PFSK-1 (cell line): ENCODE results near the gene ACOXL.

ENCODE experiments used
- FOXP2 ChIP-seq: optimal IDR thresholded peaks from 2 replicates; pipeline ENCODE3; 2011; ENCODE audit warnings: borderline replicate concordance, control low read depth, inconsistent platforms; ENCODE audit not compliant: insufficient read depth; ENCODE audit errors: extremely low read length, extremely low read depth
- POLR2AphosphoS5 ChIP-seq: IDR thresholded peaks from 2 replicates; pipeline ENCODE4 v1.6.1; 2012; ENCODE audit warnings: low read depth, mild to moderate bottlenecking, control low read depth, low read length, moderate library complexity
- SIN3A ChIP-seq: IDR thresholded peaks from 2 replicates; pipeline ENCODE4 v1.6.1; 2012; ENCODE audit warnings: mild to moderate bottlenecking, low read length, moderate library complexity, borderline replicate concordance; ENCODE audit not compliant: insufficient read depth
- TAF1 ChIP-seq: IDR thresholded peaks from 2 replicates; pipeline ENCODE4 v1.6.1; 2012; ENCODE audit warnings: low read length, control low read depth, borderline replicate concordance; ENCODE audit not compliant: insufficient read depth
- TF ChIP-seq, protein P1 (sequence below), 2 experiments: IDR thresholded peaks; 2 replicates each; pipeline versions ENCODE4 v1.6.1 to v1.8.0; 2011 to 2012; ENCODE audit warnings: low read depth in 2 of 2, low read length in 2 of 2, control low read depth in 1 of 2, inconsistent platforms in 1 of 2, mild to moderate bottlenecking in 1 of 2, moderate library complexity in 1 of 2; ENCODE audit not compliant: insufficient read depth in 1 of 2

ACOXL gene

GRCh38 chr2:110718382-110718781 is 14.0 kb upstream of the ACOXL start:
- TF ChIP-seq FOXP2, result no peak
- TF ChIP-seq, protein P1, sequence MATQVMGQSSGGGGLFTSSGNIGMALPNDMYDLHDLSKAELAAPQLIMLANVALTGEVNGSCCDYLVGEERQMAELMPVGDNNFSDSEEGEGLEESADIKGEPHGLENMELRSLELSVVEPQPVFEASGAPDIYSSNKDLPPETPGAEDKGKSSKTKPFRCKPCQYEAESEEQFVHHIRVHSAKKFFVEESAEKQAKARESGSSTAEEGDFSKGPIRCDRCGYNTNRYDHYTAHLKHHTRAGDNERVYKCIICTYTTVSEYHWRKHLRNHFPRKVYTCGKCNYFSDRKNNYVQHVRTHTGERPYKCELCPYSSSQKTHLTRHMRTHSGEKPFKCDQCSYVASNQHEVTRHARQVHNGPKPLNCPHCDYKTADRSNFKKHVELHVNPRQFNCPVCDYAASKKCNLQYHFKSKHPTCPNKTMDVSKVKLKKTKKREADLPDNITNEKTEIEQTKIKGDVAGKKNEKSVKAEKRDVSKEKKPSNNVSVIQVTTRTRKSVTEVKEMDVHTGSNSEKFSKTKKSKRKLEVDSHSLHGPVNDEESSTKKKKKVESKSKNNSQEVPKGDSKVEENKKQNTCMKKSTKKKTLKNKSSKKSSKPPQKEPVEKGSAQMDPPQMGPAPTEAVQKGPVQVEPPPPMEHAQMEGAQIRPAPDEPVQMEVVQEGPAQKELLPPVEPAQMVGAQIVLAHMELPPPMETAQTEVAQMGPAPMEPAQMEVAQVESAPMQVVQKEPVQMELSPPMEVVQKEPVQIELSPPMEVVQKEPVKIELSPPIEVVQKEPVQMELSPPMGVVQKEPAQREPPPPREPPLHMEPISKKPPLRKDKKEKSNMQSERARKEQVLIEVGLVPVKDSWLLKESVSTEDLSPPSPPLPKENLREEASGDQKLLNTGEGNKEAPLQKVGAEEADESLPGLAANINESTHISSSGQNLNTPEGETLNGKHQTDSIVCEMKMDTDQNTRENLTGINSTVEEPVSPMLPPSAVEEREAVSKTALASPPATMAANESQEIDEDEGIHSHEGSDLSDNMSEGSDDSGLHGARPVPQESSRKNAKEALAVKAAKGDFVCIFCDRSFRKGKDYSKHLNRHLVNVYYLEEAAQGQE (IDR thresholded peaks at IDR 0.05; ENCODE audit: insufficient read depth in 1 of 2, low read depth in 2 of 2, low read length in 2 of 2), result no peak
- no peak for TF ChIP-seq TAF1
- TF ChIP-seq POLR2AphosphoS5, result no peak
- no peak for TF ChIP-seq SIN3A

- TF ChIP-seq FOXP2, result no peak
- TF ChIP-seq SIN3A, result no peak
- TF ChIP-seq POLR2AphosphoS5, result no peak
- TF ChIP-seq TAF1, result no peak
- TF ChIP-seq, protein P1 (IDR thresholded peaks at IDR 0.05; ENCODE audit: insufficient read depth in 1 of 2, low read depth in 2 of 2, low read length in 2 of 2), result no peak
Observed at GRCh38 chr2:110718990-110719389, 13.4 kb upstream of the ACOXL start.

DNA sequence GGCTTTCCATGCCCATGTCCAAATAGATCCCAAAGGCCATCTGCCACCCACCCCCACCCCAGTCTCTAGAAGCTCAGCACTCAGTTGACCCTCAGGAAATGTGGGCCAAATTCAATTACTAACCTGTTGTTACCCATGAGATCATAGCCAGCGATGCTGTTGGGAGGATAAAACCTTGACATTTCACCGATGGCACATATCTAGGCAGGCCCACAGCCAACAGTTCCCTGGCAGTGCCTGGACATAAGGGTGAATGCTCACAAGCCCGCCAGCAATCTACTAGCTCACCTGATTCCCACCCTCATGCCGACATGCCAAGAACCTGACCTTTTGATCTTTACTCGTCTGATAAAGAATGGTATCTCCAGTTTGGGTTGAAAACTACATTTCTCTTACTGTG is 11.8 kb upstream of the ACOXL start:
- no peak for TF ChIP-seq POLR2AphosphoS5
- no peak for TF ChIP-seq SIN3A
- TF ChIP-seq FOXP2, result no peak
- no peak for TF ChIP-seq TAF1
- TF ChIP-seq, protein P1 (IDR thresholded peaks at IDR 0.05; ENCODE audit: insufficient read depth in 1 of 2, low read depth in 2 of 2, low read length in 2 of 2), result no peak

DNA sequence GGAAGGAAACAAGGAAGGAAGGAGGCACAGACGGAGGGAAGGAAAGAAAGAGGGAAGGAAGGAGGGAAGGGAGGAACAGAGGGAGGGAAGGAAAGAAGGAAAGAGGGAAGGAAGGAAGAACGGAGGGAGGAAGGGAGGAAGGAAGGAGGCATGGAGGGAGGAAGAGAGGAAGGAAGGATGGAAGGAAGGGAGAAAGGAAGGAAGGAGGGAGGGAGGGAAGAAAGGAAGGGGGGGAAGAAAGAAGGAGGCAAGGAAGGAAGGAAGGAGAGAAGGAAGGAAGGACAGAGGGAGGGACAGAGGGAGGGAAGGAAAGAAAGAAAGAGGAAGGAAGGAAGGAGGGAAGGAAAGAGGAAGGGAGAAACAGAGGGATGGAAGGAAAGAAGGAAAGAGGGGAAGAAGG is 7.6 kb upstream of the ACOXL start:
- TF ChIP-seq SIN3A (no peak), FOXP2 (no peak), POLR2AphosphoS5 (no peak), TAF1 (no peak)
- TF ChIP-seq, protein P1 (IDR thresholded peaks at IDR 0.05; ENCODE audit: insufficient read depth in 1 of 2, low read depth in 2 of 2, low read length in 2 of 2), result no peak

DNA sequence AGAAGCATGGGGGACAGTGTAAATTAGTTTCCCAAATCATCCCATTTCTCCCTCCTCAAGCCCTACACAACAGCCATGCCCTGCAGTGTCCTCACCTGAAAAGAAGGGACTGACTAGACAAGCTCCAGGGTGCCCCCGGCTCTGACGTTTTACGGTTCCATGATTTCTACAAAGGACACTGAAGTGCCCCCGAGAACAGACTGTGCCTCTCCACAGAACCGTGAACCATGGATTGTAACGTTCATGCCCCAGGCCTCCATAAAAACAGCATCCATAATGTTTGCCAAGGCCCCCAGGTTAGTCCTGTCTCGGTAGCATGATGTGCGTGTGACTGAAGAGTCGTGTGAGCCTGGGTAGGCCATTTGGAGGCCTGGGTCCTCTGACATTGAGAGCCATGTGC is 7.0 kb upstream of the ACOXL start:
- TF ChIP-seq POLR2AphosphoS5 (no peak), TAF1 (no peak), SIN3A (no peak), FOXP2 (no peak)
- TF ChIP-seq, protein P1 (IDR thresholded peaks at IDR 0.05; ENCODE audit: insufficient read depth in 1 of 2, low read depth in 2 of 2, low read length in 2 of 2), result no peak
